HEK293 (cell line): ENCODE results near the gene ACP1.

Experiments used
- CTCF ChIA-PET: fragments of 350-600 bp; formaldehyde crosslinking; extraction: SDS; loops from one replicate; lab custom pipeline; 2021; ENCODE audit warnings: antibody characterized with exemption; lab: Yijun Ruan, JAX
- POLR2A ChIA-PET: fragments of 300-600 bp; formaldehyde crosslinking; extraction: SDS; loops from one replicate; lab custom pipeline; 2020; ENCODE audit warnings: antibody characterized with exemption, inconsistent platforms; lab: Yijun Ruan, JAX
- H3K27ac ChIP-seq: fragments of 200-500 bp; sonication (Bioruptor generic); 2 replicates; pipeline ENCODE4 v1.5.1; 2014; ENCODE audit warnings: low read depth, low read length, control low read depth, inconsistent platforms; ENCODE audit errors: extremely low read depth
- H3K36me3 ChIP-seq, 2 experiments: fragments of 200-500 bp in 1 of 2; sonication (Bioruptor generic) in 1 of 2; 1 replicate in 1 of 2; 2 replicates in 1 of 2; pipeline ENCODE4 v1.5.1; 2014 to 2017; ENCODE audit warnings: inconsistent platforms in 2 of 2, low read length in 2 of 2; ENCODE audit not compliant: control insufficient read depth in 2 of 2, insufficient read depth in 1 of 2
- H3K4me1 ChIP-seq: fragments of 200-500 bp; sonication (Bioruptor generic); 2 replicates; pipeline ENCODE4 v1.5.1; 2014; ENCODE audit warnings: mild to moderate bottlenecking, low read length, inconsistent platforms; ENCODE audit not compliant: control insufficient read depth, insufficient read depth
- H3K4me3 ChIP-seq: 2 replicates; pipeline ENCODE4 v1.5.1; 2011; ENCODE audit warnings: low read depth, mild to moderate bottlenecking, control low read depth, low read length, moderate library complexity
- H3K9me3 ChIP-seq: fragments of 200-500 bp; sonication (Bioruptor generic); 2 replicates; pipeline ENCODE4 v1.5.1; 2014; ENCODE audit warnings: low read depth, low read length, inconsistent platforms; ENCODE audit not compliant: control insufficient read depth, insufficient read depth
- EGR2 ChIP-seq: fragments of 450-650 bp; formaldehyde crosslinking; IDR thresholded peaks from 2 replicates; pipeline ENCODE4 v1.5.1; 2016; ENCODE audit warnings: low read depth, missing biosample characterization, missing genetic modification characterization
- HIC1 ChIP-seq: fragments of 450-650 bp; formaldehyde crosslinking; IDR thresholded peaks from 2 replicates; pipeline ENCODE4 v1.5.1; 2016; ENCODE audit warnings: missing biosample characterization, missing genetic modification characterization
- KLF7 ChIP-seq: fragments of 450-650 bp; formaldehyde crosslinking; IDR thresholded peaks from 2 replicates; pipeline ENCODE4 v1.5.1; 2016; ENCODE audit warnings: missing biosample characterization, missing genetic modification characterization, borderline replicate concordance
- KLF8 ChIP-seq: fragments of 450-650 bp; formaldehyde crosslinking; IDR thresholded peaks from 2 replicates; pipeline ENCODE4 v1.5.1; 2016; ENCODE audit warnings: missing biosample characterization, missing genetic modification characterization
- KLF9 ChIP-seq: fragments of 450-650 bp; formaldehyde crosslinking; IDR thresholded peaks from 2 replicates; pipeline ENCODE4 v1.5.1; 2016; ENCODE audit warnings: missing biosample characterization, missing genetic modification characterization, low read depth
- MYNN ChIP-seq: fragments of 450-650 bp; formaldehyde crosslinking; IDR thresholded peaks from 2 replicates; pipeline ENCODE4 v1.5.1; 2016; ENCODE audit warnings: missing biosample characterization, missing genetic modification characterization, borderline replicate concordance
- SCRT1 ChIP-seq: fragments of 450-650 bp; formaldehyde crosslinking; IDR thresholded peaks from 2 replicates; pipeline ENCODE4 v1.5.1; 2016; ENCODE audit warnings: missing biosample characterization, missing genetic modification characterization, borderline replicate concordance
- ZBTB26 ChIP-seq: fragments of 450-650 bp; formaldehyde crosslinking; optimal IDR thresholded peaks from 2 replicates; pipeline ENCODE3; 2016; ENCODE audit warnings: missing biosample characterization, mild to moderate bottlenecking, missing genetic modification characterization
- ZFHX2 ChIP-seq: fragments of 450-650 bp; formaldehyde crosslinking; conservative IDR thresholded peaks from 2 replicates; pipeline ENCODE4 v1.5.1; 2016; ENCODE audit warnings: missing biosample characterization, missing genetic modification characterization
- ZFP37 ChIP-seq: fragments of 450-650 bp; formaldehyde crosslinking; IDR thresholded peaks from 2 replicates; pipeline ENCODE4 v1.5.1; 2016; ENCODE audit warnings: missing biosample characterization, missing genetic modification characterization
- ZNF121 ChIP-seq: fragments of 450-650 bp; formaldehyde crosslinking; IDR thresholded peaks from 2 replicates; pipeline ENCODE4 v1.5.1; 2016; ENCODE audit warnings: missing biosample characterization, missing genetic modification characterization
- ZNF2 ChIP-seq: fragments of 450-650 bp; formaldehyde crosslinking; IDR thresholded peaks from 2 replicates; pipeline ENCODE4 v1.5.1; 2016; ENCODE audit warnings: missing biosample characterization, missing genetic modification characterization
- ZNF266 ChIP-seq: fragments of 450-650 bp; formaldehyde crosslinking; IDR thresholded peaks from 2 replicates; pipeline ENCODE4 v1.5.1; 2016; ENCODE audit warnings: missing biosample characterization, missing genetic modification characterization, low read depth
- ZNF311 ChIP-seq: fragments of 450-650 bp; formaldehyde crosslinking; IDR thresholded peaks from 2 replicates; pipeline ENCODE4 v1.5.1; 2017; ENCODE audit warnings: missing biosample characterization, missing genetic modification characterization, borderline replicate concordance
- ZNF341 ChIP-seq: fragments of 450-650 bp; formaldehyde crosslinking; IDR thresholded peaks from 2 replicates; pipeline ENCODE4; 2016; ENCODE audit warnings: low read depth, missing biosample characterization, missing genetic modification characterization
- ZNF354C ChIP-seq: fragments of 450-650 bp; formaldehyde crosslinking; IDR thresholded peaks from 2 replicates; pipeline ENCODE4 v1.5.1; 2016; ENCODE audit warnings: missing biosample characterization, missing genetic modification characterization, low read depth, borderline replicate concordance
- ZNF394 ChIP-seq: fragments of 450-650 bp; formaldehyde crosslinking; IDR thresholded peaks from 2 replicates; pipeline ENCODE4 v1.5.1; 2016; ENCODE audit warnings: missing biosample characterization, missing genetic modification characterization, mild to moderate bottlenecking, moderate library complexity, borderline replicate concordance
- ZNF404 ChIP-seq: fragments of 450-650 bp; formaldehyde crosslinking; IDR thresholded peaks from 2 replicates; pipeline ENCODE4 v1.5.1; 2017; ENCODE audit warnings: missing biosample characterization, missing genetic modification characterization
- ZNF510 ChIP-seq: fragments of 450-650 bp; formaldehyde crosslinking; IDR thresholded peaks from 2 replicates; pipeline ENCODE4 v1.5.1; 2018; ENCODE audit warnings: mild to moderate bottlenecking, missing genetic modification characterization, missing biosample characterization; ENCODE audit not compliant: insufficient replicate concordance
- ZSCAN16 ChIP-seq: fragments of 450-650 bp; formaldehyde crosslinking; IDR thresholded peaks from 2 replicates; pipeline ENCODE4 v1.5.1; 2016; ENCODE audit warnings: missing biosample characterization, missing genetic modification characterization
- TF ChIP-seq, protein P1 (sequence below): fragments of 450-650 bp; formaldehyde crosslinking; IDR thresholded peaks from 2 replicates; pipeline ENCODE4 v1.5.1; 2017; ENCODE audit warnings: missing biosample characterization, missing genetic modification characterization
- TF ChIP-seq, protein P2 (sequence below): fragments of 450-650 bp; formaldehyde crosslinking; IDR thresholded peaks from 2 replicates; pipeline ENCODE4 v1.5.1; 2016; ENCODE audit warnings: missing biosample characterization, missing genetic modification characterization

The ACP1 gene

DNA sequence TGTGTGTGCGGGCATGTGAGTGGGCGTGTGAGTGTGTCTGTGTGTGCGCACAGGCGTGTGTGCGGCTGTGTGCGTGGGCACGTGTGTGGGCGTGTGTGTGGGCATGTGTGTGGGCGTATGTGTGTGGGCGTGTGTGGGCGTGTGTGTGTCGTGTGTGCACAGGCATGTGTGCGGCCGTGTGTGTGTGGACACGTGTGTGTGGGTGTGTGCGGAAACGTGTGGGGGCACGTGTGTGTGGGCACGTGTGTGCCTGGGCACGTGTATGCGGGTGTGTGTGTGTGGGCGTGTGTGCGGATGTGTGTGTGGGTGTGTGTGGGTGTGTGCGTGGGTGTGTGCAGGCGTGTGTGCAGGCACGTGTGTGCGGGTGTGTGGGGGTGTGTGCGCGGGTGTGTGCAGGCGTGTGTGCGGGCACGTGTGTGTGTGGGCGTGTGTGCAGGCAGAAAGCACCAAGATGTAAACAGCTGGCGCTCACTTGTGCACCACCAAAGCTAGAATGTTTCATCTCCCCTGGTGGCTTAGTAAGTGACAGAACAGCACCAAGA is 54.4 kb downstream of the ACP1 start:
- Histone ChIP-seq H3K27ac (no peak overlapping the region), H3K4me3 (no peak overlapping the region), H3K4me1 (no peaks in the 10 kb centered on the region), H3K36me3 (no peaks in the 10 kb centered on the region), H3K9me3 (no peaks in the 10 kb centered on the region)
- POLR2A ChIA-PET = no interaction called here
- no peak for TF ChIP-seq ZNF404 (tag by site-specific recombination)
- peak; percentile 90 for TF ChIP-seq KLF9 (tag by site-specific recombination)
- TF ChIP-seq, protein P1, sequence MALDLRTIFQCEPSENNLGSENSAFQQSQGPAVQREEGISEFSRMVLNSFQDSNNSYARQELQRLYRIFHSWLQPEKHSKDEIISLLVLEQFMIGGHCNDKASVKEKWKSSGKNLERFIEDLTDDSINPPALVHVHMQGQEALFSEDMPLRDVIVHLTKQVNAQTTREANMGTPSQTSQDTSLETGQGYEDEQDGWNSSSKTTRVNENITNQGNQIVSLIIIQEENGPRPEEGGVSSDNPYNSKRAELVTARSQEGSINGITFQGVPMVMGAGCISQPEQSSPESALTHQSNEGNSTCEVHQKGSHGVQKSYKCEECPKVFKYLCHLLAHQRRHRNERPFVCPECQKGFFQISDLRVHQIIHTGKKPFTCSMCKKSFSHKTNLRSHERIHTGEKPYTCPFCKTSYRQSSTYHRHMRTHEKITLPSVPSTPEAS (tag by site-specific recombination) = peak; percentile 56; the same call in 1 of the 2 replicates
- 0 out of 2 replicates have a peak, but pooled peaks have one; percentile 33 for TF ChIP-seq HIC1 (tag by site-specific recombination)
- peak; percentile 98 for TF ChIP-seq ZFHX2 (tag by site-specific recombination)
- TF ChIP-seq EGR2 (tag by site-specific recombination) = peak; percentile 98
- peak; percentile 36; the same call in 1 of the 2 replicates for TF ChIP-seq KLF8
- TF ChIP-seq ZNF311 (tag by site-specific recombination) = no peak
- CTCF ChIA-PET = no interaction called here

DNA sequence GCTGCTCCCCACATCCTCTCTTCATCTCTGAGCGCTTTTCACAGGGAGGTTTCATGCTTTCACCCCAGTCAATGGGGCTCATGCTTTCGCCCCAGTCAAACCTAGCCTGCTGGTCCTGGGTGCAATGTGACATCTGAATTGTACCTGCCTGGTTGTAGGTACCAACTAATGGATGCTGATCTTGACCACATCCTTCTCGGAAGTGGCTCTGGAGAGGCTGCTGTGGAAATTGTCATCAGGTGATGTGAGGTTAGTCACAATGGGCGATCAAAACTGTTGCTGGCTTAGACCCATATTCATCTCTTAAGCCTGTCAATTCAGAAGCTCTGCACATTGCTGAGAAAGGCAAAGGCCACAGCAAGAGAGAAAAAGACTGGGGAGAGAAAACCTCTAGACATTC is 55.8 kb downstream of the ACP1 start:
- Histone ChIP-seq H3K27ac (no peak overlapping the region), H3K4me3 (no peak overlapping the region), H3K9me3 (no peaks in the 10 kb centered on the region), H3K36me3 (no peaks in the 10 kb centered on the region), H3K4me1 (no peaks in the 10 kb centered on the region)
- CTCF ChIA-PET = no interaction called here
- TF ChIP-seq ZNF404 (tag by site-specific recombination) = no peak
- POLR2A ChIA-PET = no interaction called here

GRCh38 chr2:322326-322725 is 57.6 kb downstream of the ACP1 start:
- Histone ChIP-seq H3K4me3 (no peak overlapping the region), H3K9me3 (no peaks in the 10 kb centered on the region), H3K27ac (no peak overlapping the region), H3K4me1 (no peaks in the 10 kb centered on the region), H3K36me3 (no peaks in the 10 kb centered on the region)
- ChIA-PET CTCF (no interaction called here), POLR2A (no interaction called here)
- TF ChIP-seq ZBTB26 (tag by site-specific recombination) = no peak
- TF ChIP-seq ZNF394 (tag by site-specific recombination) = no peak
- TF ChIP-seq, protein P2, sequence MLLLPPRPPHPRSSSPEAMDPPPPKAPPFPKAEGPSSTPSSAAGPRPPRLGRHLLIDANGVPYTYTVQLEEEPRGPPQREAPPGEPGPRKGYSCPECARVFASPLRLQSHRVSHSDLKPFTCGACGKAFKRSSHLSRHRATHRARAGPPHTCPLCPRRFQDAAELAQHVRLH (tag by site-specific recombination) = no peak
- no peak for TF ChIP-seq KLF7
- no peak for TF ChIP-seq ZNF266
- no peak for TF ChIP-seq KLF9 (tag by site-specific recombination)
- no peak for TF ChIP-seq ZNF2 (tag by site-specific recombination)
- no peak for TF ChIP-seq ZFP37 (tag by site-specific recombination)
- TF ChIP-seq ZNF354C (tag by site-specific recombination) = no peak
- no peak for TF ChIP-seq ZNF341
- no peak for TF ChIP-seq ZNF510 (tag by site-specific recombination)
- TF ChIP-seq MYNN = no peak
- TF ChIP-seq ZSCAN16 = no peak
- no peak for TF ChIP-seq ZNF121 (tag by site-specific recombination)
- no peak for TF ChIP-seq SCRT1 (tag by site-specific recombination)
